ENCODE data around the gene COL25A1. TPM values are rescaled to one million over a fixed set of nuclear protein-coding genes. Genes with fewer than 3 reads are reported as not detected.

COL25A1 gene
- total RNA-seq, 1 donor from 2014 or later: 8.6 TPM

GRCh38 chr4:108852691-108853090, 449.8 kb downstream of the COL25A1 start:
- no peak for DNase-seq

GRCh38 chr4:108851366-108851765, 451.1 kb downstream of the COL25A1 start:
- DNase-seq: no peak

DNA sequence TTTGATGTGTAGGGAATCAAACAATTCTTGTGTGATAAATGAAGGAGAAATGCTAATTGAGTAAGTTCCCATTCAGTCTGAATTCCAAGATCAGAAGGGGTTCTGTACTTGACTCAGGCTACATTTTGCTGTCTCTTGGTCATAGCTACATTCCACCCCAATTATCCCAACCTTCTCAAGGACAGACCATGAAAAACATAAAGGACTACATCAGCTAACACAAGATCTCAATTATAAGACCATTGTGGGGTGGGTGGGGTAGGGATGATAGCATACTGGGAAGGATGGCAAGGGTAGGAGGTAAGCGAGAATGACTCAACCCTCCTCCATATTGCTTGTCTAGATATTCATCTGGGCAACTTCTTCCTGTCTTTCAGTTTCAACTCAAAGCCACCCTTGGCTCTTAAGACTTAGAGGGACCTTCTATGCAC, 452.2 kb downstream of the COL25A1 start:
- no peak for DNase-seq

GRCh38 chr4:108849611-108850168, 452.8 kb downstream of the COL25A1 start:
- DNase-seq: no peak

DNA sequence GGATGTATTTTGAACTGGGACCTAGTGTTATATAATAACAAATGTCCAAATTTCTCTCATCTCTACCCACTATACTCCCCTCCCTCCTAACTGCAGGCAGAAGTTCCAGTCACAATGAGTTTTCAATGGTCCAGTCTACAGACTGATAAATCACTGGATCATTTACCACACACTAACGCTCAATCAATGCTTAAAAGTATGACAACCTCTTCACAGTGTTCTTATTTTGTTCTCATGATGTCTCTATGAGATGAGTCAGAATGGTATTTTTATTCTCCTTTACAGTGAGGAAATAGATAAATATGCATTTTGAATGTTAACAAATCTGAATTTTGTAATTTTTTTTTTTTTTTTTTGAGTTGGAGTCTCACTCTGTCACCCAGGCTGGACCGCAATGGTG, 455.9 kb downstream of the COL25A1 start:
- no peak for DNase-seq

GRCh38 chr4:108840426-108840975, 462.0 kb downstream of the COL25A1 start:
- DNase-seq: no peak

- DNase-seq: no peak
Measured at GRCh38 chr4:108839333-108839732, 463.1 kb downstream of the COL25A1 start.

- DNase-seq: no peak
Measured at GRCh38 chr4:108838451-108838850, 464.0 kb downstream of the COL25A1 start.

- DNase-seq: peak; percentile 75
Measured at GRCh38 chr4:108834835-108835384, 467.5 kb downstream of the COL25A1 start.

DNA sequence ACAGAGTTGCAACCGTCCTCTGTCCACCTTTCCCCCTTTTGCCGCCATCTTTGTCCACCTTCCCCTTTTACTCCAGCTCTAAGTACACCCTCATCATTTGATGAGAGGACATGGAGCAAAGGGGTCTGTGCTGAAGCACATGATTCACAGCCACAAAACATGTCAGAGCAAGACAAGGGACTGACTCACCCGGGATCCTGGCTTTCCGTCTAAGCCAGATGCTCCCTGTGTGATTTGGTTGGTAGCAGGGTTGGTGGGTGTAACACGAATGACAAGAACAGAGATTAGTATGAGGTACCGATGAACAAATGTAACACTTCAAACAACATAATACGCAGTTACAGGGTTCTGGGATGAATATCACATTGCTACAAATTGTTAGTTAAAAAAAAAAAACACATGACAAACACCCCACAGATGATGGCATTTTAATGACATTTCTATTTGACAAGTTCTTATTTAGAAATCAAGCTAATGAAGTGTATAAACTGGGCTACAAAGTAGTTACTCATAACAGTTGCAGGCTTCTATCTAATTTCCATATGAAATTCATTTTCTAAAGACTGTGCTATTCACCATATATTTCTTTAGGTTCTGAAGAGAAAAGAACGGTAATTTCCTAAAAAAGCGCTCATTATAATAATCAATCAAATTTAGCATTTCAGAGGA, 468.2 kb downstream of the COL25A1 start:
- DNase-seq: peak; percentile 21

- DNase-seq: no peak
Measured at GRCh38 chr4:108833046-108833445, 469.4 kb downstream of the COL25A1 start.

DNA sequence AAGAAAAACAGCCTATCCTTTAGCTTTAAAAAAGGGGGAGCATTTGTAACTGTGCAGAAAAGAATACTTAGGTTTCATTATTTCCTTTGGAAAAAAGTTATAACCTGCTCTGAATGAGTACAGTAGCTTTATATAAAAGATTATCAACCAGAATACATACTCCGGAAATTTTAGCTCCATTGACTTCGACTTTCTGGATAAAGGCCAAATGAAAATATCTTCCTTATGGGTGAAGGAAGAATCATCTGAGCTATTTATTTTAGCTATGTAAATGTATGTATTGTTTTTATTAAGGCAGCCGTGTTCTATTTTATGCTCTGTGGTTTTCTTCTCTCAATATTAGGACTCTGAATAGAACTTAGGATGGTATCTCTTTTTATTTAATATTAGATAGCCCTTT, 470.6 kb downstream of the COL25A1 start:
- DNase-seq: no peak

GRCh38 chr4:108831291-108831690, 471.2 kb downstream of the COL25A1 start:
- DNase-seq: no peak

GRCh38 chr4:108830509-108831244, 471.8 kb downstream of the COL25A1 start:
- no peak for DNase-seq

DNA sequence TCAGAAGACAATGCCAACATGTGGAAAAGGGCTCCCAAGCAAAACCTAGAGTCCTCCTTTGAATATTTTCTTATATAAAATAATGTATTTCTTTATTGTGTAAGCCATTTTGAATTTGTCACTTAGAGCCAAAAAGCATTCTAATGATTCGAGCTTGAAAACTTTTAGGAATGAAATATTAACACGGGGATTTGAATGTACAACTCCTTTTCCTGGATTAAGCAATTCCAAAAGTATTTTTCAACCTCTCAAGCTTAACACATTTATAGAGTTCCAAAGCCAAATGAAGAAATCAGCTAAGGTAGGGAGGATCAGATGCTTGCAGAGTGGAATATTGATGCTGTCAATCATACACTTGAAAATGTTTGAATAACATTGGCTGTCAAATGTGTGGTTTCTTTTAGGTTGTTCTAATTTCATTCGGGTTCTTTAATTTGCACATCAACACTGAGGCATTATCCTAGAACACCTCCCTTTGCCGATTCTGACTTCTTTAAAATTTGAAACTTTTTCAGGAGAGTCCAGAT, 472.4 kb downstream of the COL25A1 start:
- DNase-seq: no peak

DNA sequence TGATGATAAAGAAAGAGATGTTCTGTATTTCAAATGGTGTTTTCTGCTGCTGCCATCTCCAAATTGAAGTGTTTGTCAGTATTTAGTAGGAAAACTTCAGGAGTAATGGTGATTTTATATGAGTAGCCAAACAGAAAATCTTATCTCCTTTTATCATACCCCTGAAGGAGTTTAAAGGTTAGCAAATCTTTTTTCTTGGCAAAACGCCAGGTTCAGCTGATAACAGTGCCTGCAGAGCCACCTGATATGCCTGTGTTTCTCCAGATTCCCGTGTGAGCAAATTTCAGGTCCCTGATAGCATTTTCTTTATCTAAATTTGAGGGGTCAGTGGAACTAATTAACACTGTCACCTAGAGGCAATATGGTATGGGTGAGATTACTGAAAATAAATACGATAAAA, 473.8 kb downstream of the COL25A1 start:
- DNase-seq: no peak

GRCh38 chr4:108825737-108826136, 476.7 kb downstream of the COL25A1 start:
- no peak for DNase-seq

DNA sequence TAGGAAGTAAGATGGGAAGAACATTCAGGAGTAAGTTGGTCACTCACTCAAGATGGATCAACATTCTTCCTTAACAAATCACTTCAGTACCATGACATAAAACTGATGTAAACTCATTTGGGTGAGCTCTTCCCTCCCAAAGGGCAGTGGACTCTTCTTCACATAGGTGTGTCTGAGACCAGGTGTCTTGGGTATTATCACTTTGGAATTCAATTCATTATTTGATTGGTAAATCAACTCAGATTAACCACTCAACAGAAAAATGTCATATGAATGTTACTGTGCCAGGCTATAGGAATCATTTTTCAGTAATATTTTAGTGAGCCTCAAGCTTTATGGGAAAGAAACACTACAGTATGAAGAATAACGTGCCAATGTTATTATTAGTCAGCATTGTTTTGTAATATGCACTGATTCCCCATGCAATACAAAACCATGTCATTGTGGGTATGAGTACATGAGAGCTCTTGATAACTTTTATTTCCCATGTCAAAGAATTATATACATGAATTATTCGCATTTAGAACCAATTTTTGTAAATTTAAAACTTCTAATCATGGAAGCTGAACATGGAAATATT, 481.0 kb downstream of the COL25A1 start:
- no peak for DNase-seq

- peak; percentile 8 for DNase-seq
Measured at GRCh38 chr4:108820492-108821350, 481.7 kb downstream of the COL25A1 start.

DNA sequence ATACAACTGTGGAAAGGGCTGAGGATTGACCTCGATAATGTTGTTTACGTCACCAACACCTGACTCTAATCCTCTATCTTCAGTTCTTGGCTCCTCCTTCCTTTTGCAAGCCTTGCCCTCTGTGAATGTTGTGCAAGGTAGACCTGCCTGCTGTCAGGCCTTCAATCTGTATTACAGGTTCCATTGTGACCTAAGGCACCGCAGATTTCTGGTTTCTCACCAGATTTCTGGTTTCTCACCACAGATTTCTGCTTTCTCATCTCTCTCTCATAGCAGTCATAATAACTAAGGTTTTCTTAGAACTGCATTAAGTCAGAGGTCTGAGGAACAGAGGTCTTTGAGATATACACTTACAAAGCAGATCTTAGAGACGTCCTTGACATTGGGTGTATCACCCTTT, 488.1 kb downstream of the COL25A1 start:
- no peak for DNase-seq

- DNase-seq: no peak
Measured at GRCh38 chr4:108813261-108813660, 489.2 kb downstream of the COL25A1 start.
